ENCODE measurements around the gene TMEM219.
"Not testable (repeated sequence)": the region's sequence is repeated elsewhere in the genome, so short reads cannot be mapped to it uniquely, and the experiment has no call there.

The TMEM219 gene

GRCh38 chr16:29925105-29925756 lies 36.6 kb upstream of the TMEM219 start:
- Histone ChIP-seq H3K27ac (ENCODE audit: low read length) (no peak overlapping the region), H3K36me3 (ENCODE audit: control insufficient read depth, insufficient read depth, low read length) (0 out of 2 replicates have a peak, but pooled peaks cover 3% of the 10 kb centered on the region), H3K4me3 (ENCODE audit: low read length) (peak overlapping the region; percentile 90; the same call in 1 of the 2 replicates), H3K4me1 (ENCODE audit: control insufficient read depth, insufficient read depth, low read length) (no peaks in the 10 kb centered on the region), H3K9me3 (ENCODE audit: control insufficient read depth, insufficient read depth, low read length) (no peaks in the 10 kb centered on the region), H3K27me3 (ENCODE audit: control insufficient read depth, insufficient read depth, low read length) (no peaks in the 10 kb centered on the region)
- no peak for DNase-seq (ENCODE audit: low read depth, low spot score)
- 100% methylated on average over 1 of the region's 9 CpGs for WGBS (ENCODE audit: insufficient coverage, insufficient read length)

- WGBS (ENCODE audit: insufficient coverage, insufficient read length), result no CpG with 5 or more reads among the region's 89 CpGs
These were observed 35.8 kb upstream of the TMEM219 start, which contains the start of gene KCTD13 for GRCh38 chr16:29925781-29926710. Gene KCTD13, minus strand, starts transcription at chr16:29926226. Its CDS starts 193 bp downstream, at chr16:29926033.

GRCh38 chr16:29926711-29927052 lies 35.2 kb upstream of the TMEM219 start:
- Histone ChIP-seq H3K27ac (ENCODE audit: low read length) (no peak overlapping the region), H3K36me3 (ENCODE audit: control insufficient read depth, insufficient read depth, low read length) (0 out of 2 replicates have a peak, but pooled peaks cover 3% of the 10 kb centered on the region), H3K4me1 (ENCODE audit: control insufficient read depth, insufficient read depth, low read length) (no peaks in the 10 kb centered on the region), H3K4me3 (ENCODE audit: low read length) (peak overlapping the region; percentile 58; the same call in 1 of the 2 replicates), H3K27me3 (ENCODE audit: control insufficient read depth, insufficient read depth, low read length) (no peaks in the 10 kb centered on the region), H3K9me3 (ENCODE audit: control insufficient read depth, insufficient read depth, low read length) (no peaks in the 10 kb centered on the region)
- no peak for DNase-seq (ENCODE audit: low read depth, low spot score)
- WGBS (ENCODE audit: insufficient coverage, insufficient read length), result no CpG with 5 or more reads among the region's 12 CpGs

More at GRCh38 chr16:29925781-29926710, 35.8 kb upstream of the TMEM219 start, which contains the start of gene KCTD13:
- DNase-seq (ENCODE audit: low read depth, low spot score), result peak; percentile 39
- Histone ChIP-seq H3K4me1 (ENCODE audit: control insufficient read depth, insufficient read depth, low read length) (no peaks in the 10 kb centered on the region), H3K36me3 (ENCODE audit: control insufficient read depth, insufficient read depth, low read length) (0 out of 2 replicates have a peak, but pooled peaks cover 3% of the 10 kb centered on the region), H3K9me3 (ENCODE audit: control insufficient read depth, insufficient read depth, low read length) (no peaks in the 10 kb centered on the region), H3K27ac (ENCODE audit: low read length) (no peak within 1 kb of the TSS), H3K4me3 (ENCODE audit: low read length) (peak within 1 kb of the TSS; percentile 90), H3K27me3 (ENCODE audit: control insufficient read depth, insufficient read depth, low read length) (no peaks in the 10 kb centered on the region)

GRCh38 chr16:29927070-29927905 lies 34.6 kb upstream of the TMEM219 start:
- no CpG with 5 or more reads among the region's 12 CpGs for WGBS (ENCODE audit: insufficient coverage, insufficient read length)
- H3K27ac ChIP-seq (ENCODE audit: low read length), result no peak overlapping the region
- no peak for DNase-seq (ENCODE audit: low read depth, low spot score)
- 0 out of 2 replicates have a peak, but pooled peaks cover 3% of the 10 kb centered on the region for H3K36me3 ChIP-seq (ENCODE audit: control insufficient read depth, insufficient read depth, low read length)
- no peaks in the 10 kb centered on the region for H3K27me3 ChIP-seq (ENCODE audit: control insufficient read depth, insufficient read depth, low read length)
- H3K9me3 ChIP-seq (ENCODE audit: control insufficient read depth, insufficient read depth, low read length), result no peaks in the 10 kb centered on the region
- no peak overlapping the region for H3K4me3 ChIP-seq (ENCODE audit: low read length)
- no peaks in the 10 kb centered on the region for H3K4me1 ChIP-seq (ENCODE audit: control insufficient read depth, insufficient read depth, low read length)

GRCh38 chr16:29931750-29932149 lies 30.1 kb upstream of the TMEM219 start:
- DNase-seq (ENCODE audit: low read depth, low spot score); H3K4me1 ChIP-seq (ENCODE audit: control insufficient read depth, insufficient read depth, low read length); H3K4me3 ChIP-seq (ENCODE audit: low read length); H3K27ac ChIP-seq (ENCODE audit: low read length); H3K27me3 ChIP-seq (ENCODE audit: control insufficient read depth, insufficient read depth, low read length); H3K9me3 ChIP-seq (ENCODE audit: control insufficient read depth, insufficient read depth, low read length); H3K36me3 ChIP-seq (ENCODE audit: control insufficient read depth, insufficient read depth, low read length): not testable (repeated sequence)
- no CpG with 5 or more reads among the region's 2 CpGs for WGBS (ENCODE audit: insufficient coverage, insufficient read length)

- no peak for DNase-seq (ENCODE audit: low read depth, low spot score)
These were observed 21.2 kb upstream of the TMEM219 start for GRCh38 chr16:29940656-29941055.

DNA sequence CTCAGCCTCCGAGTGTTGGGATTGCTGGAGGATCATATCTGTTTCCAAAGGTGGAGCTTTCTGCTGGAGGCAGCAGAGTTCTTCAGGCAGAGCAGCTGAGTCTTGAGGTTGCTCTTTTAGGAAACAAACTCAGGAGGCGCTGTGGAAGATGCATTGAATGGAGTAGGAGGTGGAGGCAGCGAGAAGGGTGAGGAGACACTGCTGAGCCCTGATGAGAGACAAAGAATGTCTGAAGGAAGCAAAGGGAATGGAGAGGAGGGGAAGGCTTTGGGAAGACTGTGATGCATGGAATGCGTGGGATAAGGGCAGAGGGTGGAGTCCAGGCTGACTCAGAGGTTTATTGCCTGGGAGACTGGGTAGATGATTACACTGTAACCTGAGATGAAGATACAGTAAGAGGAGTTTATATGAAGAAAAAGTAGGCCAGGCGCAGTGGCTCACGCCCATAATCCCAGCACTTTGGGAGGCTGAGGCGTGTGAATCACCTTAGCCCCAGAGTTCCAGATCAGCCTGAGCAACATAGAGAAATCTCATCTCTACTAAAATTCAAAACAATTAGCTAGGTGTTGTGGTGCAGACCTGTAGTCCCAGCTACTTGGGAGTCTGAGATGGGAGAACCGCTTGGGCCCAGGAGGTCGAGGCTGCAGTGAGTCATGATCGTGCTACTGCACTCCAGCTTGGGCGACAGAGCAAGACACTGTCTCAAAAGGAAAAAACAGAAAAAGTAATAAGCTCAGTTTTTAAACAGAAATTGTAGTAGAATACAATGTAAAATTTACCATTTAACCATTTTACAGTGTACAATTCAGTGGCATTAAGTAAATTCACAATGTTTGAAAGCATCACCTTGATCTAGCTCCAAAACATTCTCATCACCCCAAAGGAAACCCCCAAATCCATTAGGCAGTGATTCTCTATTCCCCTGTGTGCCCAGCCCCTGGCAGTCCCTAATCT lies 17.8 kb upstream of the TMEM219 start:
- H3K9me3 ChIP-seq (ENCODE audit: control insufficient read depth, insufficient read depth, low read length), result no peaks in the 10 kb centered on the region
- no peaks in the 10 kb centered on the region for H3K4me1 ChIP-seq (ENCODE audit: control insufficient read depth, insufficient read depth, low read length)
- no peak overlapping the region for H3K4me3 ChIP-seq (ENCODE audit: low read length)
- no peaks in the 10 kb centered on the region for H3K36me3 ChIP-seq (ENCODE audit: control insufficient read depth, insufficient read depth, low read length)
- no peak overlapping the region for H3K27ac ChIP-seq (ENCODE audit: low read length)
- H3K27me3 ChIP-seq (ENCODE audit: control insufficient read depth, insufficient read depth, low read length), result no peaks in the 10 kb centered on the region
- no CpG with 5 or more reads among the region's 11 CpGs for WGBS (ENCODE audit: insufficient coverage, insufficient read length)
- DNase-seq (ENCODE audit: low read depth, low spot score), result peak; percentile 47

More at GRCh38 chr16:29940656-29941055, 21.2 kb upstream of the TMEM219 start:
- no peak overlapping the region for H3K4me3 ChIP-seq (ENCODE audit: low read length)
- no peaks in the 10 kb centered on the region for H3K27me3 ChIP-seq (ENCODE audit: control insufficient read depth, insufficient read depth, low read length)
- no CpG with 5 or more reads among the region's 4 CpGs for WGBS (ENCODE audit: insufficient coverage, insufficient read length)
- H3K9me3 ChIP-seq (ENCODE audit: control insufficient read depth, insufficient read depth, low read length), result no peaks in the 10 kb centered on the region
- no peaks in the 10 kb centered on the region for H3K4me1 ChIP-seq (ENCODE audit: control insufficient read depth, insufficient read depth, low read length)
- H3K36me3 ChIP-seq (ENCODE audit: control insufficient read depth, insufficient read depth, low read length), result no peaks in the 10 kb centered on the region
- no peak overlapping the region for H3K27ac ChIP-seq (ENCODE audit: low read length)

- no peaks in the 10 kb centered on the region for H3K27me3 ChIP-seq (ENCODE audit: control insufficient read depth, insufficient read depth, low read length)
- H3K27ac ChIP-seq (ENCODE audit: low read length), result no peak overlapping the region
- H3K4me1 ChIP-seq (ENCODE audit: control insufficient read depth, insufficient read depth, low read length), result 0 out of 2 replicates have a peak, but pooled peaks cover 2% of the 10 kb centered on the region
- no peaks in the 10 kb centered on the region for H3K36me3 ChIP-seq (ENCODE audit: control insufficient read depth, insufficient read depth, low read length)
- no CpG with 5 or more reads among the region's 2 CpGs for WGBS (ENCODE audit: insufficient coverage, insufficient read length)
- no peak overlapping the region for H3K4me3 ChIP-seq (ENCODE audit: low read length)
- DNase-seq (ENCODE audit: low read depth, low spot score), result no peak
- H3K9me3 ChIP-seq (ENCODE audit: control insufficient read depth, insufficient read depth, low read length), result no peaks in the 10 kb centered on the region
These were observed 14.0 kb upstream of the TMEM219 start for GRCh38 chr16:29947897-29948296.

DNA sequence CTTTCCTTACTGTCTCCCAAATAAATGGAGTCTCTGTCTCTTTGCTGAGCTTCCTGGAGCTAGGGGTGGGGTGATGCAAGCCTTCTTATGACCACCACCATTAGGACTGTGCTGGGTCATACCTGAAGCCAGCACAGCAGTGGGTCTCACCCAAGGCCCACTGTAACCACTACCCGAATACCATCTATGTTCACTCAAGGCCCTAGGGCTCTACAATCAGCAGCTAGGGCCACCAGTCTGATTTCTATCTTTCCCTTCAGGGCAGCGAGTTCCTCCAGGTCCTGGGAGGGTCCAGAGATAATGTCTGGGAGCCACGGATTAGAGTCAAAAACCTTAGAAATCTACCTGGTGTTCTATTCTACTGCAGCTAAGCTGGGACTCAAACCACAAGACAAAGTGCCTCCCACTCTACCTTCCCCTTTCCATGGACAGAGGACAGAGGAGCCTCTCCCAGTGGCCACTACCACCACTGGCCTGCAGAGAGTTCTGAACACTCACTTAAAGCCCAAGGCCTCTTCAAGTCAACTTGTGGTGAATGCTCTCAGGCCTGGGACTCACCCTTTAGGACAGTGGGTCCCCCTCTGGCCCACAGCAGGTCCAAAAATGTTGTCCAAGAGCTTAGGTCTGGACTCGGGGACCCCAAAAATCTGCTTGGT lies 10.9 kb upstream of the TMEM219 start:
- no peak overlapping the region for H3K27ac ChIP-seq (ENCODE audit: low read length)
- H3K36me3 ChIP-seq (ENCODE audit: control insufficient read depth, insufficient read depth, low read length), result no peaks in the 10 kb centered on the region
- WGBS (ENCODE audit: insufficient coverage, insufficient read length), result no CpG with 5 or more reads among the region's 4 CpGs
- 0 out of 2 replicates have a peak, but pooled peaks cover 2% of the 10 kb centered on the region for H3K4me1 ChIP-seq (ENCODE audit: control insufficient read depth, insufficient read depth, low read length)
- no peak for DNase-seq (ENCODE audit: low read depth, low spot score)
- no peaks in the 10 kb centered on the region for H3K9me3 ChIP-seq (ENCODE audit: control insufficient read depth, insufficient read depth, low read length)
- H3K4me3 ChIP-seq (ENCODE audit: low read length), result no peak overlapping the region
- H3K27me3 ChIP-seq (ENCODE audit: control insufficient read depth, insufficient read depth, low read length), result no peaks in the 10 kb centered on the region
